GM19043 (cell line): ENCODE data around the gene KRT13.

Source experiments
- ATAC-seq: cut with Tn5 transposase; IDR thresholded peaks from one replicate; pipeline ENCODE4 v1.9.1; 2021; ENCODE audit warnings: low read depth; ENCODE audit not compliant: unreplicated experiment

Gene KRT13

DNA sequence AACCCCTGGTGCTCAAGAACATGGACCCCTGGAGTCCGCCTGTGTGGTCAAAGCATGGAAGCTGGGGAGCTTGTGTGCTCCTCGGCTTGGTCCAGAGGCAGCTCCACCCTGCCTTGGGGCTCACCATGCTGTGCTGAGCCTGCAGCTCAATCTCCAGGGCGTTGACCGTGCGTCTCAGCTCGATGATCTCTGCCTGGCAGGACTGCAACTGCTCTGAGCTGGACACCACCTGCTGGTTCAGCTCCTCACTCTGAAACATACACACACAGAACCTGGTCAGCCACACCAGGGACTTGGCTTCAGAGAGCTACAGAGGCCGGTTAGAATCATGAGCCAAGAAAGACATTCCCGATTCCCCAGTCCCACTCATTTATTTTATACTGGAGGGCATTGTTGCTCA lies 27.2 kb downstream of the KRT13 start:
- no peak for ATAC-seq

DNA sequence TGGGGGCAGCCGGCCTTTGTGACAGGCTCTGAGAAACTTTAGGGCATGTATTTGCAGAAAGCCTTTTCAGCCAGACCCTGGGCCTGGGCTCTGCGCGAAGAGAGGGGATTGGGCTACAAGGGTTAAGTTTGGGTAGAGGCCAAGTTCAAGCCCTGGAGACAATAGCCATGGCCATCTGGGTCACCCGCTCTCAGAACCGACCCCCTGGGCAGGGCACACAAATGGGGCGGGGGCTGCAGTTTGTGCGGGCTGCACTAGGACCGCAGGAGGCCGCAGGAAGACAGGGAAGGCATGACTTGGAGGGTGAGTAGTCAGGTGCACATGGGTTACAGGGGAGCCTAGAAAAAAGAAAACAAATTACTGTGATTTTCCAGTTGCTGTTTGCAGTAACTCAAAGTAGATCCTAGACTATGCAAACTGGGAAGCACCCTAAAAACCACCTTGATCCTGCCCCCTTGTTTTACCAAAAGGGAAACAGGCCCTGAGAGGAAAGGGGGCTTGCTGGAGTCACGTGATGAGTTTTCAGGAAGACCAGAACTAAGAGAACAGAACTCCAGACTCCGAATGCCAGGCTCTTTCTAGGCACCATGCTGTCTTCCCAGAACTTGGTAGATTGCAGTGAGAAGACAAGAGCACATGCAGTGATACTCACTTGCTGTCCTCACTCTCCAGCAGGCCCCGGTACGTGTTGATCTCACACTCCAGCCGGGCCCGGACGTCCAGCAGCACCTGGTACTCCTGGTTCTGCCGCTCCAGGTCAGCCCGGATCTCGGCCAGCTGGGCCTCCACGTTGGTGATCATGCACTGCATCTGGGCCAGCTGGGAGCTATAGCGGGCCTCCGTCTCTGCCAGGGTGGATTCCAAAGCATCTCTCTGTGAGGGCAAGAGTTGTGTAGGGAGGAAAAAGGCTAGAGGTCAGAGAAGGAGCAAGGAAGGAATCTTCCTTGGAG lies 28.3 kb downstream of the KRT13 start:
- ATAC-seq = no peak

DNA sequence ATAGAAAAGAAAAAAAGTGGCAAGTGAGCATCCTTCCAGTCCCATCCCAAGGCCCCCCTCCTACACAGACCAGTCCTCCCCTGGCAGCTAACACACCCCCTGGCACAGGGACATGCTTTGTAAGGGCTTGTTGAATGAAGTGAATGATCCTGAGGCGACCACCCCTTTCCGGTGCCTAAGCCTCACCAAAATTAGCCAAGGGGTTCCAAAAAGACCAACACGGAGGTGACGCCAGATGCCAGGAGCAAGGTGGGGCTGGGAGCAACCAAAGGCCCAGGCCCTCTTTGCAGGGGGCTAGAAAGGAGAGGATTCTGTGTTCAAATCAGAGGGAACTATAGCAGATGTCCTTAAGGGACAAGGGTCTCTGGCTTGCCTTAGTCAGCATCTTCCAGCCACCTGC lies 30.0 kb downstream of the KRT13 start:
- ATAC-seq = no peak

DNA sequence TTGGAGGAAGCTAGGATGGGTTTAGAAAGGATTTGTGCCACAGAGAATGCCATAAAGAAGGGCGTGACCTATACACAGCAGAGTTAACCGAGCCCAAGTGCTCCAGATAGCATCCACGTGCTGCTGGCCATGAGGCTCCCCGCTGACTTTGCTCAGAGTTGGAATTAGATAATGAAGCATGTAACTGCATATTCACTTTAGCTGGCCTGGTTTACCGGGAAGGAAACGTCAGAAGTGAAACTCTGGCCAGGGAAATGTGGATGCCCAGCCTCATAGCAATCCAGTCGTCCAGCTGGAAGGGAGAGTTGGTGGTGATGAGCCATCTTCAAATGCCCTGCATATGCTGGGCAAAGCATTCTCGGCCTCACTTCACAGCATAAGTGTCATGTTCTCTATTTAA lies 30.5 kb downstream of the KRT13 start:
- ATAC-seq = no peak

DNA sequence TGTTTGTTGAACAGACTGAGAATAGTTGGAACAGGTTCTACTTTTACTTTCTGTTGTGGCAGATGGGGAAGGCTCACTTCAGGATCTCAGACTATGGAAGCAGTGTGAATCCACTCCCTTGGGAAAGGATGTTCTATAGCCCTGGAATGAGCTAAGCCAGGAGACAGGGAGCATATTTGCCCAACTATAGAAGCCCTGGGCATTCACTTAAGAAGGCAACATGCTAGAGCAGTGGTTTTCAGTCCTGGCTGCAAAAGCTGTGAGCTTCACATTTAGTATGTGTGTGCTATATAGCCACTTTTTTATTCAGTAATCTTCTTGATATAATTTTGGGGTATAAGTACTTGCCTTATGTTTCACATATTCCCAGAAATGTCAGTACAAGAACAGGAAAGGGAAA lies 37.1 kb downstream of the KRT13 start:
- ATAC-seq = no peak

DNA sequence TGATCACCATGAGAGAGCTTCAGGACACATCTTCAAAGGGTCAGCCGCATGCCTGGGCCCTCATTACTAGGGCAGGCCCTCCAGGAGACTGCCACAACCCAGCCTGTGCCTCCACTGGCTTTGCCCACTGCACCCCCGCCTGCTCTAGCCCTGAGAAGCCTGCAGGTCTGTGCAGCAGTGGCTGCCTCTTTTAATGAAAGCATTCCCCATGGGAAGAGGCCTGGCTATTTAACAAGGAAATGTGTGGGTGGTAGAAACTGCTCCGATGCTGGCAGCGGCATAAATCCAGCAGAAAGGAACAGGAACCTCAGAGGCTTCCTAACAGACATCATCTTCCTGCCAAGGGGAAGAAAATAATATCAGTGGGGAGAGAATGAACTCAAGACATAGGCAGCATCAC lies 37.9 kb downstream of the KRT13 start:
- no peak for ATAC-seq

DNA sequence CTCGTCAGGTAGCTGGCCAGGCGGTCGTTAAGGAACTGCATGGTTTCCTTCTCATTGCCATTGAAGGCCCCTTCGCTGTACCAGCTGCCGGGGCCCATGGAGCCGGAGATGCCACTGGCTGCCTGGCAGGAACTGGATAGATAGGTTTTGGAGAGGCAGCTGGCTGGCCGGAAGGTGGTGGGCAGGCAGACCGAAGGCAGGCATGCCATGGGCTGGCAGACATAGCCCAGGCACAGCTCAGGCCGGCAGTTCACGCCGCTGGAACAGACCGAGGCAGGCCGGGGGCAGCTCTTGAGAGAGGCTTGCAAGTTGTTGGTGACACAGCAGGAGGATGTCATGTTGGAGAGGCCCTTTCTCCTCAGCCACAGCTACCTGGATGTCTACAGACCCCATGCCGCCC lies 38.4 kb downstream of the KRT13 start, which contains the start of gene KRT32:
TSS of gene KRT32 (minus strand) at position 399 of the 400 bp plus-strand sequence. CDS start at position 338, 61 bp downstream.
- no peak for ATAC-seq

DNA sequence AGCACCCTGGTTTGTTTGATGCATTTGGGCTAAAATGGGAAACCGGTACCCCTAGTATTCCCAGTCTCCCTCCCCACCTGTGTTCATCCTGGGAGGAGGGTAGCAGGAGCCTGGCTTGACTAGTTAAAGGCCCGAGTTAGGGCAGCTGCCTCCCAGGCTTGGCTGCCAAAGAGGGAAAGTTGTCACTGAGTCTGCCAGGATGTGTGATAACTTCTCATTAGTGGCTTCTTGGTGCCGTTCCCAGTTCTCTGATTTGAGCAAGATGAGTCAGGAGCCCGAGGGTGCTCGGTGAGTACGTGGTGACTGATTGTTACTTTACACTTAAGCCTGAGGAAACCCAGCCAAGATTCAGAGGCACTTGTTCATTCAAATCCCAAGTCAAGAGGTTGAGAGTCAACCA lies 40.7 kb downstream of the KRT13 start:
- no peak for ATAC-seq

DNA sequence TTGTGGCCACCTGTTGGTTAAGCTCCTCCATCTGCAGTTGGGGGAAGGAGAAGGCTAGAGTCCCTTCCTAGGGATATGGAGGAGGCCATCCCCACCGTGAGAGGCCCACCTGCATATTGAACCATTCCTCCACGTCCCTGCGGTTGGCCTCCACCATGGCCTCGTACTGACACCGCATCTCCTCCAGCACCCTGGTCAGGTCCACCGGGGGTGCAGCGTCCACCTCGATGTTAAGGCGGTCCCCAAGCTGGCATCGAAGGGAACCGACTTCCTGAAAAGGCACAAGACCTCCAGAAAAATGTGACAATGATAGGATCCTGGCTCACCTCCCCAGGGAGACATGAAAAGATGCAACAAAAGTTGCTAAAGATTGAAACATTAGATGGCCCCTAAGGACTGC lies 41.2 kb downstream of the KRT13 start:
- ATAC-seq = no peak

DNA sequence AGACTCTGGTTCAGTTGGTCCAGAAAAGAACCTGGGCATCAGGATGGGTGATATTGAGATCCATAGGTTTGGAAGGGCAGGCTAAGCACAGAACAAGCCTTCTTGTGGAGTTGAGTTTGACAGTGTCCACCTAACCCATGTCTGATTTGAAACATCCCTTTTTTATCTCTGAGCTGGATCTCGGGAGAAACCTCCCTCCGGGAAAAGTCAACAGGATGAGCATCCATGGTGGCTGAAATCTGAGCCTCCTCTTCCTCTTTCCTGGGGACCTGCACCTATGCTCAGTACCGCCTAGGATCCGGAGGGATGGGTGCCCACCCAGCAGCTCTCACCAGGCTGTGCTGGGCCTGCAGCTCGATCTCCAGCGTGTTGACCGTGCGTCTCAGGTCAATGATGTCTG lies 41.7 kb downstream of the KRT13 start:
- no peak for ATAC-seq

DNA sequence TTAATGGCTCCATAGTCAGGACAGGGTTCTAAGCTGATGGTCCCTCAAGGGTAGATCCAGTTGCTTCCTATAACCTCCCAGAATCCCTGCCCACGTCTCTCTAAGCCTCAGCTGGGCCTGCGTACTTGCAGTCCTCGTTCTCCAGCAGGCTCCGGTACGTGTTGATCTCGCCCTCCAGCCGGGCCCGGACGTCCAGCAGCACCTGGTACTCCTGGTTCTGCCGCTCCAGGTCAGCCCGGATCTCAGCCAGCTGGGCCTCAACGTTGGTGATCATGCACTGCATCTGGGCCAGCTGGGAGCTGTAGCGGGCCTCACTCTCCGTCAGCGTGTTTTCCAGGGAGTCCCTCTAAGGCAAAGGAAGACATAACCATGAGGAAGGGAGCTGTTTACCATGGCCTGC lies 42.7 kb downstream of the KRT13 start:
- no peak for ATAC-seq

DNA sequence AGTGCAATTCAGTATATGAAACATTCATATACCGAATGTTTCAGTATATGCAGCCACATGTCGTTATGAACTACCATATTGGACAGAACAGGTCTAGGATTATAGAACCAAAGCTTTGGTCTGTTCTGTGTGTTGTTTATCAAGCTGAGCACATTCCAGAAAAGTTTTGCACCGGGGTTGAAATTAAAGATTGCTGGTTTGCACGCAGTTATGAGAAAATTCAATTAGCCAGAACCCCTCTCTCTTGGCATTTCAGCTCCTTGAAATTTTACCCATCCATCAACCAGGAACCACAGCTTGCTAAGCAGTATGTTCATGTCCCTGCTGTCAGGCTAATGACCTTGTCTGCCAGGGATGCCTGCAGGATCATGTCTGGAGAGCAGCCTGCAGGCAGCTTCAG lies 47.7 kb downstream of the KRT13 start:
- ATAC-seq = no peak

DNA sequence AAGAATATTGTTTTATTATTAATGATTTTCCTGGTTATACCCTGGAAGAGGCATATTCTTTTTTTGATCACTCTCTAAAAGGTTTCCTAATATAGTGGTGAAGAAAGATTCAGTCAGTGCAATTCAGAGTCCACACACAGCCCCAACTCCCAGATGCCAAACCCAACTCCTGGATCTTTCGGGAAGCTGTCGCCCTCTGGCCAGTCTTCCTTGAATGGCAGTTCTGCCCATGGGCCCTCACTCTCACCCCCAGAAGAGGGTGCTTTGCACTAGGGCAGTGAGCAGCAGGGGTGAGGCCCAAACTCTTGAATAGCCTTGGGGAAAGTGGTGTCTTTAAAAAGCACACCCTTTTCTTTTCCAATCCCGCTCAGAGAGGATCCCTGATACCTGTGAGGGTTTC lies 49.2 kb downstream of the KRT13 start:
- ATAC-seq = no peak

DNA sequence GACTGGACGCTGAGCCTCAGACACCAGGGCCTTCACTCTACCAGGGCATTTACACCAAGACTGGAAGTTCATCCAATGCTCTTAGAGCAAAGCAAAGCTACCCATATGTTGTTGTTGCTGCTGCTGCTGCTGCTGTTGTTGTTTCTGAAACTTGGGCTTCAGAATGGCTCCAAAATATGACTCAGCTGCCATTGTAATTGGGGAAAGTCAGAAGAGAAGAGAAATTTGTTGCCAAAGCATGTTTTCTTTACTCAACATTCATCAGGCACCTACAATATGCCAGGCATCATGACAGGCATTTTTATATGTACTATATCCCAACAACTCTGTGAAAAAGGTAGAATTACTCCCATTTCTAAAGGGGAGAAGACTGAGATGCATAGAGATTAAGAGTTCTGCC lies 50.2 kb downstream of the KRT13 start:
- no peak for ATAC-seq

DNA sequence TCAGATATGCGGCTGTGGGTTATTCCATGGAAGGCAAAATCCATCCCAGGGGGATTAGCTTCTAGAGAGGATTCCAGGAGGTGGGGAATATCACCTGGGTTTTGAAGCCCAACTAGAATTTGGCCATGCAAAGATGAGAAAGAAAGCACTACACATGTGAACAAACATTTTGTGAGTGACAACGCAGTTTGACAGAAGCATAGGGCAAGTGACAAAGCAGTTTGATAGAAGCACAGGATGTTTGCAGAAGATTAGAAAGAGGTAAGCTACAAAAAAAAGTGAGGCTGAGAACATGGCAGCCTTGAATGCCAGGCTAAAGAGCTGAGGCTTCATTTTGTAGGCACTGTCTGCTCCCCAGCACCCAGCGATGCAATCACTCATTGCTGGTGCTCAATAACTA lies 52.3 kb downstream of the KRT13 start:
- ATAC-seq = no peak

DNA sequence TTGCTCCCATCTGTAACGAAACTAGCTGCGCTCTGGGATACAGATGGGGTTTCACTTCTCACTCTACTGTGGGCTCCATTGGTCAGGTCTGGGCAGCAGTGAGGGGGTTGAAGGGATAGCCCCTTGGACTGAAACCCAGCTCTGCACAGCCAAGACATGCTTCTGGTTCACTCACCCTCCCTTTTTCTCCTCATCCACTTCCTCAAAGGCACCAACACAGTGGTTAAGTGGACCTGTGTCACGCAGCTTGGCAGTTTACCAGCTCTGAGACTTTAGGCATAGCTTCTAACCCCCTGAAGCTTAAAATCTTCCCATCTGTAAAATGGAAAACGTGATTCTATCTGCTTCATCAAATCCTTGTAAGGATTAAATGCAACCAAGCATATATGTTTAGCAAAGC lies 53.1 kb downstream of the KRT13 start:
- no peak for ATAC-seq

DNA sequence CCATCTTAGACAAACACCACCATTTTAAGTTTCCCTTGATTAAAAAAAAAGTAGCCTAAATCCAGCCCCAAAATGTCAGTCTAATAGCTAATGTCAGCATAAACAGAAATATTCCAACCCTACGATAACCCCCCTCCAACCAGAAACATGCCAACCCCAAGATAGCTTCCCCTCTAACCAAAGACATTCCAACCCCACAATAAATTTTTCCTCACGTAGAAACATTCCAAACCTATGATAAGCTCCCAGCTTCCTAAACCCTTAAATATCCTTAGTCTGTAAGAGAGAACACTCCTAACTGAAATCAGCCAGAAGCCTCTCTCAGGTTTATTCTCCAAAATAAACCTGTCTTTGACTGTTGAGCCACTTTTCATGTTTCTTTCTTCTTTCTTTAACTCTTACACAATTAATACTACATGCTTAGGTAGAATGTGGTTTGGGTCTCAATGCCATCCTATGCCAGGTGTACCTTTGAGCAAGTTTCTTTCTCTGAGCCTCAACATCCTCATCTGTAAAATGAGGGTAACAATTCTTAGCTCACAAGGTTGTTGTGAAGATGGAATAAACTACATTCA lies 54.2 kb downstream of the KRT13 start:
- ATAC-seq = no peak
